K562 (cell line): Measurements from ENCODE around the gene PET100. TPM values are rescaled to one million over a fixed set of nuclear protein-coding genes. Genes with fewer than 3 reads are reported as not detected.

Experiments used
- ATAC-seq: fragments of 200-7000 bp; cut with Tn5 transposase; 3 replicates; pipeline ENCODE4 v1.9.1; 2020; ENCODE audit warnings: moderate library complexity
- BruUV-seq: library from RNA; stranded (reverse); fragments of 400-500 nt; replicated peaks from 2 replicates; lab custom pipeline; 2021; lab: Mats Ljungman, UMichigan
- CTCF ChIA-PET: fragments of 300-600 bp; formaldehyde crosslinking; extraction: SDS; loops from one replicate; lab custom pipeline; 2021; ENCODE audit warnings: low intra/inter-chr PET ratio; lab: Yijun Ruan, JAX
- POLR2A ChIA-PET: fragments of 300-600, 350-650 bp; sonication (Branson Sonifier 250); formaldehyde crosslinking; extraction: SDS; loops from one replicate; lab custom pipeline; 2021; ENCODE audit warnings: antibody characterized with exemption, inconsistent platforms; lab: Yijun Ruan, JAX
- DNase-seq, 4 experiments: peaks; one replicate each; pipeline versions ENCODE4 v3.0.0 to v3.0.0-alpha.2; 2011 to 2018; ENCODE audit warnings: low spot score in 3 of 4, mixed read lengths in 3 of 4; ENCODE audit errors: extremely low read depth in 1 of 4
- FAIRE-seq: peaks from 2 replicates; lab custom pipeline; 2011; peaks lifted over from hg19 to GRCh38; lab: Jason Lieb, UNC
- H2AFZ ChIP-seq: 2 replicates; pipeline ENCODE4 v1.6.0; 2011; ENCODE audit warnings: low read depth, low read length, control low read depth, inconsistent platforms
- H3K27ac ChIP-seq: fragments of 200-600 bp; 3 replicates; pipeline ENCODE4 v1.8.0; 2011; ENCODE audit warnings: low read depth, mild to moderate bottlenecking, control low read depth, inconsistent platforms, low read length, moderate library complexity, mixed read lengths; ENCODE audit errors: extremely low read depth
- H3K27me3 ChIP-seq, 2 experiments: fragments of 300-600 bp in 1 of 2; 2 replicates in 1 of 2; 3 replicates in 1 of 2; pipeline versions ENCODE4 v1.6.0 to v1.8.0; 2011; ENCODE audit warnings: inconsistent platforms in 2 of 2, low read length in 2 of 2, mild to moderate bottlenecking in 1 of 2, mixed read lengths in 1 of 2, moderate library complexity in 1 of 2; ENCODE audit not compliant: control insufficient read depth in 2 of 2, insufficient read depth in 2 of 2
- H3K36me3 ChIP-seq: fragments of 300-600 bp; 3 replicates; pipeline ENCODE4 v1.8.0; 2011; ENCODE audit warnings: mild to moderate bottlenecking, low read length, inconsistent platforms; ENCODE audit not compliant: control insufficient read depth, insufficient read depth
- H3K4me1 ChIP-seq, 2 experiments: fragments of 200-600 bp in 1 of 2; replicated peaks in 1 of 2; 2 replicates in 1 of 2; 3 replicates in 1 of 2; pipeline versions ENCODE4 v1.5.1 to v1.8.0; 2011; ENCODE audit warnings: inconsistent platforms in 2 of 2, low read length in 2 of 2, mild to moderate bottlenecking in 1 of 2, mixed read lengths in 1 of 2, moderate library complexity in 1 of 2; ENCODE audit not compliant: control insufficient read depth in 2 of 2, insufficient read depth in 2 of 2
- H3K4me2 ChIP-seq: 2 replicates; pipeline ENCODE4 v1.6.1; 2011; ENCODE audit warnings: low read length, control low read depth, inconsistent platforms, mixed read lengths; ENCODE audit not compliant: insufficient read depth
- H3K4me3 ChIP-seq: fragments of 200-600 bp; sonication (generic), shearing (Covaris generic); 2 replicates; pipeline ENCODE4 v1.5.1; 2016; ENCODE audit warnings: control low read depth, inconsistent platforms
- H3K79me2 ChIP-seq: fragments of 200-600 bp; 3 replicates; pipeline ENCODE4 v1.8.0; 2011; ENCODE audit warnings: low read length, inconsistent platforms; ENCODE audit not compliant: control insufficient read depth, insufficient read depth
- H3K9ac ChIP-seq, 2 experiments: 2 replicates each; pipeline versions ENCODE4 v1.6.0 to v1.6.1; 2011; ENCODE audit warnings: low read depth in 2 of 2, low read length in 2 of 2, control low read depth in 1 of 2, inconsistent platforms in 1 of 2, mild to moderate bottlenecking in 1 of 2, mixed read lengths in 1 of 2; ENCODE audit not compliant: insufficient read depth in 1 of 2
- H3K9me1 ChIP-seq: one replicate; pipeline ENCODE4 v1.6.0; 2011; ENCODE audit warnings: inconsistent platforms, mild to moderate bottlenecking, low read length, moderate library complexity; ENCODE audit not compliant: control insufficient read depth, insufficient read depth
- H3K9me3 ChIP-seq: replicated peaks from 2 replicates; pipeline ENCODE4 v1.5.1; 2011; ENCODE audit warnings: low read depth, low read length, inconsistent platforms; ENCODE audit not compliant: control insufficient read depth, insufficient read depth
- H4K20me1 ChIP-seq: replicated peaks from 2 replicates; pipeline ENCODE4 v1.6.1; 2011; ENCODE audit warnings: low read length, inconsistent platforms, mixed read lengths; ENCODE audit not compliant: control insufficient read depth, insufficient read depth
- CREB1 ChIP-seq, 2 experiments: sonication (generic) in 1 of 2; formaldehyde crosslinking in 1 of 2; IDR thresholded peaks; 2 replicates each; pipeline versions ENCODE4 v1.6.1 to v1.8.0; 2012 to 2022; ENCODE audit warnings: inconsistent platforms in 1 of 2, mild to moderate bottlenecking in 1 of 2, missing genetic modification reagents in 1 of 2, moderate library complexity in 1 of 2
- ELF1 ChIP-seq: fragments of 200-800 bp; sonication (Bioruptor generic); IDR thresholded peaks from 2 replicates; pipeline ENCODE4 v1.6.1; 2016; ENCODE audit warnings: missing genetic modification characterization, missing compliant biosample characterization
- ELK1 ChIP-seq: sonication (generic); formaldehyde crosslinking; IDR thresholded peaks from 2 replicates; pipeline ENCODE4 v1.8.1; 2022; ENCODE audit warnings: missing genetic modification reagents
- FOXA1 ChIP-seq: fragments of 450-650 bp; IDR thresholded peaks from 2 replicates; pipeline ENCODE4 v1.6.1; 2016; ENCODE audit warnings: mild to moderate bottlenecking, borderline replicate concordance
- JUND ChIP-seq, 2 experiments: IDR thresholded peaks; 2 replicates in 1 of 2; 3 replicates in 1 of 2; pipeline ENCODE4 v1.6.1; 2011; ENCODE audit warnings: borderline replicate concordance in 2 of 2, low read depth in 2 of 2, low read length in 2 of 2, improper control_type of control experiment in 1 of 2, missing biosample characterization in 1 of 2, missing genetic modification characterization in 1 of 2, missing genetic modification reagents in 1 of 2
- KDM1A ChIP-seq, 2 experiments: fragments of 450-650 bp; IDR thresholded peaks; 2 replicates each; pipeline ENCODE4 v1.6.1; 2016; ENCODE audit warnings: mild to moderate bottlenecking in 2 of 2
- MCM7 ChIP-seq, 2 experiments: fragments of 450-650 bp; IDR thresholded peaks; 2 replicates each; pipeline ENCODE4 v1.6.1; 2016 to 2018
- NCOA1 ChIP-seq: fragments of 450-650 bp; IDR thresholded peaks from 2 replicates; pipeline ENCODE4 v1.6.1; 2016; ENCODE audit warnings: low read depth
- PHF8 ChIP-seq: fragments of 200-600 bp; sonication (generic); IDR thresholded peaks from 2 replicates; pipeline ENCODE4 v1.6.1; 2012; ENCODE audit warnings: mixed run types, mild to moderate bottlenecking, inconsistent platforms, low read length, moderate library complexity, borderline replicate concordance
- PREB ChIP-seq: sonication (generic); formaldehyde crosslinking; IDR thresholded peaks from 2 replicates; pipeline ENCODE4 v1.8.1; 2023; ENCODE audit warnings: mild to moderate bottlenecking, missing genetic modification reagents
- RBM39 ChIP-seq: fragments of 200-400 bp; formaldehyde crosslinking; optimal IDR thresholded peaks from 2 replicates; pipeline ENCODE3; 2018; ENCODE audit warnings: low read depth, low read length
- SAFB ChIP-seq: fragments of 200-400 bp; formaldehyde crosslinking; IDR thresholded peaks from 2 replicates; pipeline ENCODE4 v1.6.1; 2017; ENCODE audit warnings: low read depth, low read length, borderline replicate concordance
- TCF3 ChIP-seq: sonication (generic); formaldehyde crosslinking; IDR thresholded peaks from 2 replicates; pipeline ENCODE4 v1.4.0; 2020; ENCODE audit warnings: mild to moderate bottlenecking, missing genetic modification reagents
- WHSC1 ChIP-seq: IDR thresholded peaks from one replicate; pipeline ENCODE4 v1.6.1; 2012; ENCODE audit warnings: low read length, control low read depth, inconsistent platforms
- XRCC5 ChIP-seq: fragments of 200-400 bp; formaldehyde crosslinking; IDR thresholded peaks from 2 replicates; pipeline ENCODE4 v1.6.1; 2017; ENCODE audit warnings: low read depth, mild to moderate bottlenecking, low read length
- ZFP36 ChIP-seq: fragments of 150-350 bp; IDR thresholded peaks from 2 replicates; pipeline ENCODE4 v1.6.1; 2018; ENCODE audit warnings: low read length, low read depth; ENCODE audit not compliant: partially characterized antibody
- ZFPM2 ChIP-seq: fragments of 250-450 bp; sonication (Bioruptor Pico); IDR thresholded peaks from 2 replicates; pipeline ENCODE4 v1.5.1; 2022; ENCODE audit warnings: mild to moderate bottlenecking
- ZNF324 ChIP-seq: fragments of 250-450 bp; sonication (Bioruptor Pico); IDR thresholded peaks from 2 replicates; pipeline ENCODE4 v1.4.0; 2020; ENCODE audit warnings: mild to moderate bottlenecking
- ZNF347 ChIP-seq: fragments of 450-650 bp; formaldehyde crosslinking; IDR thresholded peaks from 2 replicates; pipeline ENCODE4 v1.4.0; 2020; ENCODE audit warnings: low read depth, mild to moderate bottlenecking, moderate library complexity
- WGBS: fragments of 100-300 bp; shearing (Covaris generic); methylation state at CpG from one replicate; pipeline ENCODE4 v1.1.6; 2016; ENCODE audit warnings: low coverage, mixed read lengths; ENCODE audit not compliant: insufficient coverage; ENCODE audit errors: missing lambda C conversion rate; 5-methylcytosine and 5-hydroxymethylcytosine counted together
- in situ Hi-C: fragments of 300-500 bp; cut with MboI; formaldehyde crosslinking; loops from 4 replicates; pipeline ENCODE4 v1.15.0; 2018; ENCODE audit warnings: inconsistent platforms, mixed read lengths
- intact Hi-C: fragments of 100-400 bp; cut with micrococcal nuclease; formaldehyde crosslinking; loops from 2 replicates; pipeline ENCODE4 v1.14.2; 2022
- polyA plus RNA-seq, 8 experiments: library from polyadenylated mRNA; depleted of rRNA in 4 of 8; stranded (reverse) in 5 of 8; unstranded in 3 of 8; fragments of >200 nt; fragmentation: Nextera tagmentation in 2 of 8; fragmentation: Illumina TruSeq in 1 of 8; extraction: Ambion mirVana in 2 of 8; extraction: Trizol in 1 of 8; gene quantifications; 2 replicates each; pipeline versions ENCODE4 v1.2.1 to v1.2.3, GENCODE V29; 2011 to 2014; ENCODE audit warnings: inconsistent platforms in 1 of 8, missing spikeins in 1 of 8
- total RNA-seq, 7 experiments: library from RNA; depleted of rRNA in 6 of 7; stranded (reverse); fragments of >200 nt in 6 of 7; fragmentation: Illumina TruSeq in 2 of 7; extraction: Trizol in 2 of 7; gene quantifications; 2 replicates each; pipeline versions ENCODE4 v1.2.1 to v1.2.3, GENCODE V29; 2011 to 2021; ENCODE audit warnings: low replicate concordance in 1 of 7

PET100 gene
- total and polyA plus RNA-seq, 9 of the 15 experiments (the other 6 are each of a cell fraction or from before 2014, with no cell fraction given) = 62.3 to 351 (median 98.3) TPM

DNA sequence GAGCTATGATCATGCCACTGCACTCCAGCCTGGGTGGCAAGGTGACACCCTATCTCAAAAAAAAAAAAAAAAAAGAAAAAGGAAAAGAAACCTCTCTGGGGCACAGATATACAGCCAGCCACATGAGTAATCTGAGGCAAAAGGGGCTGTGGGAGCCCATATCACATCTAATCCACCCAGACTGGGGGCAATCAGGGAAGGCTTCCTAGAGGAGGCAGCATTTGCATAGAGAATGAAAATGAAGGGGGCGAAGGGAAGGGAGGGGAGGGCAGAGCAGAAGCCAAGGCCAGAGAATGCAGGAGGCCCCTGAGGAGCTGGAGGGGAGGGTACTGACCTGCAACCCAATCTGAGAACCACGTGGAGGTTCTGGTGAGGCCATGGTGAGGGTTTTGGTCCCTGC is 20.6 kb downstream of the PET100 start (continued):
- TF ChIP-seq ZFP36 (peak; percentile 98), ZNF347 (CRISPR knock-in tag) (no peak), MCM7 (IDR thresholded peaks at IDR 0.05) (no peak), XRCC5 (no peak)

- BruUV-seq = no TSS peak
- DNase-seq (peak; percentile 79 to 92 (median 84)), ATAC-seq (peak; percentile 88), FAIRE-seq (peak; percentile 97)
- Histone ChIP-seq H3K27me3 (no peaks in the 10 kb centered on the region), H3K9me3 (no peaks in the 10 kb centered on the region), H3K27ac (peak overlapping the region; percentile 49; the same call in 1 of the 3 replicates), H3K36me3 (peaks cover 7% of the 10 kb centered on the region; the same call in 1 of the 3 replicates), H3K4me1 (peaks cover 2 to 11% of the 10 kb centered on the region in 2 experiments; a peak in 3 of 5 replicates), H3K4me2 (peak overlapping the region; percentile 72), H3K9me1 (no peaks in the 10 kb centered on the region), H3K79me2 (no peaks in the 10 kb centered on the region), H3K9ac (peak overlapping the region in 1 of 2 experiments; percentile 75; a peak in 1 of 4 replicates), H3K4me3 (no peak overlapping the region), H2AFZ (peak overlapping the region; percentile 95), H4K20me1 (no peaks in the 10 kb centered on the region)
- intact Hi-C loops = loop anchor here (2.0 kb wide), 1 partner anchor 29 kb away; the partner anchor contains the start of gene TRAPPC5
- in situ Hi-C loops = no loop called here
- 6% methylated on average over 28 of the region's 28 CpGs for WGBS
- CTCF ChIA-PET = interaction anchor here (1.6 kb wide), 1 partner anchor 28 kb away, joined by 6 read pairs; no protein-coding TSS in a partner anchor
- POLR2A ChIA-PET = interaction anchor here (0.6 to 1.3 kb wide), 2 partner anchors 9 to 293 kb away, joined by 3 to 5 read pairs; no protein-coding TSS in a partner anchor
- TF ChIP-seq ELK1 (CRISPR knock-in tag) (no peak), CREB1 (IDR thresholded peaks at IDR 0.05) (no peak), CREB1 (CRISPR knock-in tag; IDR thresholded peaks at IDR 0.05) (peak; percentile 38; the same call in 1 of the 2 replicates), PREB (no peak), ZNF324 (no peak), SAFB (no peak), KDM1A (IDR thresholded peaks at IDR 0.05) (no peak), FOXA1 (no peak), TCF3 (CRISPR knock-in tag) (peak; percentile 25; the same call in 1 of the 2 replicates), JUND (IDR thresholded peaks at IDR 0.05; ENCODE audit: borderline replicate concordance, low read depth, low read length) (peak; percentile 75), JUND (tag; IDR thresholded peaks at IDR 0.05; ENCODE audit: borderline replicate concordance, low read depth, low read length) (peak; percentile 70; the same call in 1 of the 3 replicates), MCM7 (IDR thresholded peaks at IDR 0.05) (no peak), RBM39 (no peak), ELF1 (tag) (peak; percentile 84), ZFPM2 (CRISPR knock-in tag) (no peak), NCOA1 (no peak; the same call in 1 of the 2 replicates), WHSC1 (no peak), PHF8 (peak; percentile 25; the same call in 1 of the 2 replicates)
Observed at GRCh38 chr19:7652061-7652641, 22.6 kb downstream of the PET100 start.
